LNCAP (cell line): ENCODE results near the gene DLL1.

Experiments used
- CTCF ChIP-seq: fragments of 450-650 bp; IDR thresholded peaks from 2 replicates; pipeline ENCODE4 v1.5.1; 2017; ENCODE audit warnings: mild to moderate bottlenecking

The DLL1 gene

GRCh38 chr6:170253226-170253909 lies 37.5 kb downstream of the DLL1 start:
- no peak for TF ChIP-seq CTCF

GRCh38 chr6:170251776-170252571 lies 38.9 kb downstream of the DLL1 start:
- TF ChIP-seq CTCF, result no peak

DNA sequence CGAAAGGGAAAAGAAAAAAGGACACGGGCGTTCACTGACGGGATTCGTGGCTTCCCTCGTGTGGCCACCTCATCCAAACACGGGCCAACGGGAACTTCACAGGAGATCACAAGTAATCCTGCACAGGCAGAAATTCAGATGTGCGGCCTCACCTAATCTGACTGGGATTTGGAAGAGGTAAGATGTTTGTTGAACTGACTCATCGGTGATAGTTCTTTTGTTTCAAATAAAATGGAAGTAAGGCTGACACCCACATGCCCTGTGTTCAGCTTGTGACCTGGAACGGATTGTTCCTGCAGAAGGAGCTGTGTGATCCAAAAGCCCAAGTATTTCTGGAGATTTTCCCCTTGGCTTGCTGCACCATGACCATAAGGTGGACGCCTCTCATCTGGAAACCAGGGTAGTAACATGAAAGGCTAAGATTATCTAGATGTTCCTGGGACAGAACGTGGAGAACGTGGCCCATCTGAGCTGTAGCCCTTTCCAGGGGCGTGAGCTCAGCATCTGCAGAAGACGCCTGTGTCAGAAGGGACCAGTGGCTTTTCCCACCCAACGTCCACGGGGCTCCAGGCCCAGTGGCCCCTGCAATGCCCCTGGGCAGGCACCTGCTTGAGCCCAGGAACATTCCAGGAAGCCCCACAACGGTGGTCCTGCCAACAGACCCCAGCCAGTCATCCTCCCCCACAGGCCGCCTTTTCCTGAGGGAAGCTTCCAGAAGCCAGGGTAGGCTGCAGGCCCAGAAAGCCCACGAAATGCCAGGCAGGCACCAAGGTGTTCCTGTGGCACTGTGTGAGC lies 39.7 kb downstream of the DLL1 start:
- no peak for TF ChIP-seq CTCF

GRCh38 chr6:170250455-170250854 lies 40.4 kb downstream of the DLL1 start:
- TF ChIP-seq CTCF, result no peak

- no peak for TF ChIP-seq CTCF
These were observed 41.1 kb downstream of the DLL1 start for GRCh38 chr6:170249817-170250216.

DNA sequence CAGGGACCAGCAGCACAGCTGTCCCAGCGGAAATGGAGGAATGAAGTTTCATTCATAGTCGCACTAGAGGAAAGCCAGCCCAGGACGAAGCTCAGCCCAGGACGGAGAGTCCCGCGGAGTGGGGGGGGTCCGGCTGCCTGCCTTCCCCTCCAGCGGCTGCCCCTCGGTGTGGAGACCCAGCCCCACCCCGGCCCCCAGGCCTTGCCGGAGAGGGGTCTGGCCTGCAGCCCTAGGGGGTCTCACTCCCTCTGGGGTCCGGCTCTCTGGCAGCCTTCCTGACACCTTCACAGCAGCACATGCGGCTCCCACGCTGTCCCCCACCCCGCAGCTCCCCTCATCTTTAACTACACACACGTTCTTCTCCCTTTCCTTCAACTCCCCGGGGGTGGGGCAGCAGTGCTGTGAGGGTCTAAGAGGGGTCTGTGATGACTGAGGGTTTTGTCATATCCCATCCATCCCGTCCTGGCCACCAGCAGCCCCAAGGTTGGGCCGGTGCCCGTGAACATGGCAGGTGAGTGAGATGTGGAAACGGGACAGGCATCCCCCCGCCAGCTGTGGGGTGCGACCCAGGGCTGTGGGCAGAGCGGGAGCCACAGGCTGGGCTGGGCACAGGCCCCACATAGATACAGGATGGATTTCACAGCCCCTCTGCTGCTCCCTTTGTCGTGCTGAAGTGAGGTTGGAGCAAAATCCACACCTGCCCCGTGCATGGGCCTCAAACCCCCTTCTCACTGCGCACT lies 41.8 kb downstream of the DLL1 start:
- no peak for TF ChIP-seq CTCF
